H1 (cell line): ENCODE data around the gene PBXIP1. TPM values are rescaled to one million over a fixed set of nuclear protein-coding genes. Genes with fewer than 3 reads are reported as not detected.

Source experiments
- CTCF ChIA-PET: fragments of 300-600 bp; sonication (Branson Sonifier 250); formaldehyde crosslinking; loops from one replicate; lab custom pipeline; 2021; ENCODE audit not compliant: partially characterized antibody; lab: Charles Lee
- POLR2A ChIA-PET: fragments of 300-600 bp; sonication (Branson Sonifier 250); formaldehyde crosslinking; loops from one replicate; lab custom pipeline; 2021; ENCODE audit warnings: inconsistent platforms; ENCODE audit not compliant: partially characterized antibody; lab: Charles Lee
- DNase-seq, 2 experiments: peaks; one replicate each; pipeline versions ENCODE4 v3.0.0 to v3.0.0-alpha.2; 2010 to 2022; ENCODE audit warnings: low spot score in 2 of 2, low read depth in 1 of 2, mixed read lengths in 1 of 2
- FAIRE-seq: peaks from 2 replicates; lab custom pipeline; 2011; peaks lifted over from hg19 to GRCh38; lab: Jason Lieb, UNC
- H2AFZ ChIP-seq: 2 replicates; pipeline ENCODE4 v1.8.1; 2012; ENCODE audit warnings: low read length, inconsistent platforms
- H2AK5ac ChIP-seq: 2 replicates; pipeline ENCODE4 v1.6.1; 2013; ENCODE audit warnings: low read depth, low read length
- H2BK120ac ChIP-seq: replicated peaks from 2 replicates; pipeline ENCODE3; 2013; ENCODE audit warnings: low read depth, low read length, inconsistent platforms
- H2BK12ac ChIP-seq: 2 replicates; pipeline ENCODE4 v1.6.1; 2013; ENCODE audit warnings: low read depth, low read length
- H2BK15ac ChIP-seq: 2 replicates; pipeline ENCODE4 v1.6.1; 2013; ENCODE audit warnings: low read length
- H2BK20ac ChIP-seq: 2 replicates; pipeline ENCODE4 v1.6.1; 2013; ENCODE audit warnings: low read length
- H2BK5ac ChIP-seq: 2 replicates; pipeline ENCODE4 v1.6.1; 2013; ENCODE audit warnings: low read depth, low read length
- H3K14ac ChIP-seq: 2 replicates; pipeline ENCODE4 v1.6.1; 2013; ENCODE audit warnings: inconsistent platforms; ENCODE audit not compliant: insufficient read length
- H3K18ac ChIP-seq: 2 replicates; pipeline ENCODE4 v1.6.1; 2013; ENCODE audit warnings: low read length; ENCODE audit errors: extremely low read depth
- H3K23ac ChIP-seq: 2 replicates; pipeline ENCODE4 v1.6.1; 2013; ENCODE audit warnings: inconsistent platforms; ENCODE audit not compliant: insufficient read length
- H3K23me2 ChIP-seq: 2 replicates; pipeline ENCODE4 v1.6.1; 2013; ENCODE audit warnings: low read depth, low read length
- H3K27ac ChIP-seq: 2 replicates; pipeline ENCODE4 v1.6.1; 2011; ENCODE audit warnings: low read depth, low read length, inconsistent platforms
- H3K27me3 ChIP-seq, 4 experiments: replicated peaks in 1 of 4; 1 replicate in 1 of 4; 2 replicates in 3 of 4; pipeline versions ENCODE4 v1.6.1 to v1.8.1; 2011 to 2013; ENCODE audit warnings: low read length in 3 of 4, mild to moderate bottlenecking in 3 of 4, inconsistent platforms in 2 of 4, mixed read lengths in 2 of 4, moderate library complexity in 1 of 4; ENCODE audit not compliant: control insufficient read depth in 3 of 4, insufficient read depth in 3 of 4; ENCODE audit errors: extremely low read depth in 1 of 4
- H3K36me3 ChIP-seq, 4 experiments: 2 replicates each; pipeline versions ENCODE4 v1.6.1 to v1.8.1; 2011 to 2013; ENCODE audit warnings: mild to moderate bottlenecking in 4 of 4, low read length in 3 of 4, moderate library complexity in 2 of 4, control low read depth in 1 of 4, inconsistent platforms in 1 of 4; ENCODE audit not compliant: insufficient read depth in 4 of 4, control insufficient read depth in 2 of 4
- H3K4ac ChIP-seq: replicated peaks from 2 replicates; pipeline ENCODE3; 2013; ENCODE audit warnings: low read length, low read depth, mixed read lengths, inconsistent platforms; ENCODE audit not compliant: insufficient read length
- H3K4me1 ChIP-seq, 4 experiments: replicated peaks in 1 of 4; 1 replicate in 1 of 4; 2 replicates in 3 of 4; pipeline versions ENCODE4 v1.6.1 to v1.8.1; 2011 to 2013; ENCODE audit warnings: low read length in 3 of 4, inconsistent platforms in 2 of 4, mixed read lengths in 1 of 4; ENCODE audit not compliant: insufficient read depth in 4 of 4, control insufficient read depth in 3 of 4
- H3K4me2 ChIP-seq, 2 experiments: 2 replicates each; pipeline versions ENCODE4 v1.6.1 to v1.8.1; 2011 to 2013; ENCODE audit warnings: low read depth in 2 of 2, low read length in 2 of 2, control low read depth in 1 of 2, inconsistent platforms in 1 of 2, mild to moderate bottlenecking in 1 of 2; ENCODE audit not compliant: insufficient read depth in 1 of 2
- H3K4me3 ChIP-seq, 4 experiments: fragments of 200-600, 300-600 bp in 1 of 4; sonication (generic), shearing (Covaris generic), sonication (Bioruptor Twin) in 1 of 4; 2 replicates each; pipeline versions ENCODE4 v1.5.1 to v1.8.1; 2011 to 2016; ENCODE audit warnings: low read length in 4 of 4, low read depth in 3 of 4, control low read depth in 2 of 4, inconsistent platforms in 2 of 4, mild to moderate bottlenecking in 2 of 4, mixed read lengths in 1 of 4, moderate library complexity in 1 of 4; ENCODE audit not compliant: insufficient read depth in 2 of 4; ENCODE audit errors: extremely low read depth in 1 of 4
- H3K56ac ChIP-seq: replicated peaks from 2 replicates; pipeline ENCODE3; 2013; ENCODE audit warnings: low read depth, mild to moderate bottlenecking, mixed read lengths, low read length, inconsistent platforms; ENCODE audit not compliant: insufficient read length
- H3K79me1 ChIP-seq: 2 replicates; pipeline ENCODE4 v1.6.1; 2013; ENCODE audit warnings: low read depth, low read length, control low read depth
- H3K79me2 ChIP-seq, 2 experiments: 2 replicates each; pipeline versions ENCODE4 v1.6.1 to v1.8.1; 2012 to 2013; ENCODE audit warnings: low read length in 2 of 2, mild to moderate bottlenecking in 2 of 2, inconsistent platforms in 1 of 2; ENCODE audit not compliant: insufficient read depth in 2 of 2, control insufficient read depth in 1 of 2
- H3K9ac ChIP-seq, 4 experiments: replicated peaks in 1 of 4; 1 replicate in 1 of 4; 2 replicates in 3 of 4; pipeline versions ENCODE4 v1.6.1 to v1.8.1; 2011 to 2013; ENCODE audit warnings: low read depth in 3 of 4, low read length in 3 of 4, control low read depth in 2 of 4, mild to moderate bottlenecking in 2 of 4, moderate library complexity in 2 of 4, inconsistent platforms in 1 of 4; ENCODE audit errors: extremely low read depth in 1 of 4
- H3K9me3 ChIP-seq, 2 experiments: 2 replicates each; pipeline versions ENCODE4 v1.6.1 to v1.8.1; 2012 to 2013; ENCODE audit warnings: mild to moderate bottlenecking in 2 of 2, moderate library complexity in 2 of 2, control low read depth in 1 of 2, inconsistent platforms in 1 of 2, low read depth in 1 of 2, low read length in 1 of 2, mixed read lengths in 1 of 2; ENCODE audit not compliant: insufficient read depth in 2 of 2
- H4K20me1 ChIP-seq, 2 experiments: replicated peaks in 1 of 2; 2 replicates each; pipeline versions ENCODE3 to v1.8.1; 2011 to 2013; ENCODE audit warnings: inconsistent platforms in 2 of 2, low read length in 2 of 2, mild to moderate bottlenecking in 1 of 2; ENCODE audit not compliant: insufficient read depth in 2 of 2, control insufficient read depth in 1 of 2
- H4K5ac ChIP-seq: 2 replicates; pipeline ENCODE4 v1.6.1; 2013; ENCODE audit warnings: low read length, low read depth, mixed read lengths, inconsistent platforms; ENCODE audit not compliant: insufficient read length
- H4K8ac ChIP-seq: 2 replicates; pipeline ENCODE4 v1.8.0; 2013; ENCODE audit warnings: mild to moderate bottlenecking, moderate library complexity, low read length, inconsistent platforms; ENCODE audit not compliant: insufficient read depth; ENCODE audit errors: extremely low read depth
- H4K91ac ChIP-seq: replicated peaks from 2 replicates; pipeline ENCODE3; 2013; ENCODE audit warnings: low read length, mixed read lengths, inconsistent platforms; ENCODE audit not compliant: insufficient read length
- BCL11A ChIP-seq, 2 experiments: IDR thresholded peaks; one replicate each; pipeline ENCODE4 v1.6.1; 2011; ENCODE audit warnings: low read depth in 2 of 2, low read length in 2 of 2, mild to moderate bottlenecking in 2 of 2
- CBX8 ChIP-seq: fragments of 300-800, 300-1000 bp; sonication (generic); IDR thresholded peaks from 2 replicates; pipeline ENCODE4 v1.7.1; 2016; ENCODE audit warnings: low read depth, low read length, borderline replicate concordance
- CTBP2 ChIP-seq: IDR thresholded peaks from 2 replicates; pipeline ENCODE4 v1.7.0; 2011; ENCODE audit warnings: borderline replicate concordance, mild to moderate bottlenecking, moderate library complexity, mixed read lengths, low read length; ENCODE audit not compliant: insufficient read depth, insufficient read length
- SAP30 ChIP-seq: fragments of 300-600 bp; sonication (generic); IDR thresholded peaks from 2 replicates; pipeline ENCODE4 v1.7.1; 2012; ENCODE audit warnings: low read length, moderate library complexity, mild to moderate bottlenecking, inconsistent platforms; ENCODE audit not compliant: insufficient read depth, insufficient replicate concordance
- WGBS, 2 experiments: shearing (Covaris generic) in 1 of 2; methylation state at CpG; one replicate each; pipeline versions ENCODE4 v1.1.6 to v1.1.7; 2013 to 2015; ENCODE audit warnings: low lambda C conversion rate in 2 of 2, mixed read lengths in 2 of 2, inconsistent platforms in 1 of 2, low coverage in 1 of 2, missing lambda C conversion rate in 1 of 2; ENCODE audit not compliant: insufficient replicate concordance in 2 of 2, insufficient coverage in 1 of 2, insufficient read length in 1 of 2; ENCODE audit errors: extremely low coverage in 1 of 2, missing lambda C conversion rate in 1 of 2; 5-methylcytosine and 5-hydroxymethylcytosine counted together
- polyA plus RNA-seq, 7 experiments: library from polyadenylated mRNA; depleted of rRNA in 3 of 7; stranded (reverse) in 5 of 7; unstranded in 2 of 7; fragments of >200 nt in 5 of 7; fragments of 200-250 nt in 2 of 7; gene quantifications; 1 replicate in 5 of 7; 2 replicates in 1 of 7; 4 replicates in 1 of 7; pipeline versions ENCODE4 v1.2.1 to v1.2.3, GENCODE V29; 2011 to 2013; ENCODE audit warnings: missing spikeins in 2 of 7, mixed read lengths in 2 of 7
- total RNA-seq: library from RNA; stranded (reverse); fragmentation: NEBNext Ultra II Directional; extraction: Animal tissue kit (Norgen Biotek cat#: 25700); gene quantifications from 2 replicates; pipeline ENCODE4 v1.2.1, GENCODE V29; 2021

PBXIP1 gene
- total and polyA plus RNA-seq, 2 of the 8 experiments (the other 6 are each of a cell fraction or from before 2014, with no cell fraction given): 12.0 to 19.8 TPM

- H3K27ac ChIP-seq: no peak overlapping the region
- no peak overlapping the region for H2BK5ac ChIP-seq
- no peak overlapping the region for H4K8ac ChIP-seq
- H2AK5ac ChIP-seq: no peak overlapping the region
- H3K9me3 ChIP-seq: no peaks in the 10 kb centered on the region
- H4K5ac ChIP-seq: no peak overlapping the region
- no peak for DNase-seq
- H4K20me1 ChIP-seq: peaks cover 5 to 8% of the 10 kb centered on the region in 2 experiments
- H3K14ac ChIP-seq: no peak overlapping the region
- H3K4me1 ChIP-seq: peaks cover 3 to 6% (median 4%) of the 10 kb centered on the region in 4 experiments
- H2BK20ac ChIP-seq: no peak overlapping the region
- H3K79me1 ChIP-seq: peaks cover 10% of the 10 kb centered on the region
- no peak overlapping the region for H2AFZ ChIP-seq
- TF ChIP-seq CTBP2 (no peak), CBX8 (no peak), SAP30 (no peak), BCL11A (IDR thresholded peaks at IDR 0.05; ENCODE audit: low read depth in 2 of 2, low read length in 2 of 2) (no peak)
- TF ChIP-seq, all 59 proteins: peak for 0
- Histone ChIP-seq H3K36me3 (peaks cover 22 to 54% (median 44%) of the 10 kb centered on the region in 4 experiments), H4K91ac (no peak overlapping the region), H3K27me3 (no peaks in the 10 kb centered on the region), H3K56ac (no peak overlapping the region), H3K23me2 (no peaks in the 10 kb centered on the region; the same call in 1 of the 2 replicates), H3K4ac (no peak overlapping the region), H3K23ac (no peak overlapping the region), H2BK15ac (no peak overlapping the region), H2BK120ac (no peak overlapping the region), H3K4me2 (no peak overlapping the region), H3K4me3 (no peak overlapping the region), H3K79me2 (peaks cover 0 to 32% of the 10 kb centered on the region in 2 experiments; a peak in 3 of 4 replicates), H3K9ac (no peak overlapping the region), H2BK12ac (no peak overlapping the region), H3K18ac (no peak overlapping the region)
- 95% methylated on average over 8 of the region's 8 CpGs; no CpG with 5 or more reads in 1 of the 2 experiments for WGBS, 2 experiments
- POLR2A ChIA-PET: interaction anchor here (1.0 to 42.8 kb wide), 4 partner anchors 5 to 51 kb away, joined by 3 to 662 read pairs (median 333); partner anchors contain the start of genes CKS1B, FLAD1, LENEP and PBXIP1
- FAIRE-seq: no peak
- CTCF ChIA-PET: interaction anchor here (0.7 to 8.2 kb wide), 10 partner anchors 8 to 286 kb away, joined by 3 to 113 read pairs (median 4); partner anchors contain the start of genes FLAD1, LENEP and PBXIP1
Observed at GRCh38 chr1:154963643-154964042, 7.7 kb upstream of the PBXIP1 start.
